GM06990 (cell line): ENCODE data around the gene MED27.

Source experiments
- DNase-seq: peaks from one replicate; pipeline ENCODE4 v3.0.0-alpha.2; 2011; ENCODE audit not compliant: insufficient read length; ENCODE audit errors: extremely low read depth
- H3K27me3 ChIP-seq: replicated peaks from 2 replicates; pipeline ENCODE4 v1.6.0; 2011; ENCODE audit warnings: low read length; ENCODE audit not compliant: control insufficient read depth, insufficient read depth
- H3K36me3 ChIP-seq: 2 replicates; pipeline ENCODE4 v1.5.1; 2011; ENCODE audit warnings: low read length; ENCODE audit not compliant: control insufficient read depth, insufficient read depth
- H3K4me3 ChIP-seq: replicated peaks from 2 replicates; pipeline ENCODE4 v1.5.1; 2011; ENCODE audit warnings: low read depth, mild to moderate bottlenecking, control low read depth, low read length
- TF ChIP-seq, protein P1 (sequence below): IDR thresholded peaks from 2 replicates; pipeline ENCODE4 v1.5.1; 2011; ENCODE audit warnings: low read length, control low read depth, mild to moderate bottlenecking, inconsistent platforms; ENCODE audit not compliant: insufficient read depth, poor library complexity, severe bottlenecking

MED27 gene

DNA sequence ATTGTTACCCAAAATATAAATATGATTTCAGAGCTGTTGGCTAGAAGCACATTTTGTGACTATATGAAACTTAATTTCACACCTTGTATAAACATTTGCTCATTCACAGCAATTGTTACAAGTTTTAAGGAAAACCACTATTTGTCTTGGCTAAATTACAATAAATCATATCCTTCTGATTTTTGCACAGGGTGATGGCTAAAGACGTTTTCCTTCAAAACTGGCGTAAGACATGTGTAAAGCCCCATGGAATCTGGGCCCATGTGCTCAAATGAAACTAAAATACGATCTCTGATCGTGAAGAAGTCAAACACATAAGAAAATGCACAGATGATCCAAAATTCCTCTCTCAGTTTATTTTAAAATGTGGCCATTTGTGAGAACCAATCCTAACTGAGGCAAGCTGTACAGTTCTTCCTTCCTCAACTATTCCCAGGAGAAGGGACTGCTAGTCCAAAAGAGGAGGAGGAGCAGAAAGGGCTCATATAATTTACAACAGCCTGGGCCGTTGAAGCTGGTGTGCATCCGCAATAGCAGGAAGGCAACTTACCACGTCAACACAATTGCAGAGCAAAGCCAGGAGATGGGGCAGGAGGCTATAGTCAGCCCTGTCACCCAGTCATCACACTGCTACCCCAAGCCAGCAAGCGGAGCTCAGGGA is 98.4 kb downstream of the MED27 start:
- TF ChIP-seq, protein P1, sequence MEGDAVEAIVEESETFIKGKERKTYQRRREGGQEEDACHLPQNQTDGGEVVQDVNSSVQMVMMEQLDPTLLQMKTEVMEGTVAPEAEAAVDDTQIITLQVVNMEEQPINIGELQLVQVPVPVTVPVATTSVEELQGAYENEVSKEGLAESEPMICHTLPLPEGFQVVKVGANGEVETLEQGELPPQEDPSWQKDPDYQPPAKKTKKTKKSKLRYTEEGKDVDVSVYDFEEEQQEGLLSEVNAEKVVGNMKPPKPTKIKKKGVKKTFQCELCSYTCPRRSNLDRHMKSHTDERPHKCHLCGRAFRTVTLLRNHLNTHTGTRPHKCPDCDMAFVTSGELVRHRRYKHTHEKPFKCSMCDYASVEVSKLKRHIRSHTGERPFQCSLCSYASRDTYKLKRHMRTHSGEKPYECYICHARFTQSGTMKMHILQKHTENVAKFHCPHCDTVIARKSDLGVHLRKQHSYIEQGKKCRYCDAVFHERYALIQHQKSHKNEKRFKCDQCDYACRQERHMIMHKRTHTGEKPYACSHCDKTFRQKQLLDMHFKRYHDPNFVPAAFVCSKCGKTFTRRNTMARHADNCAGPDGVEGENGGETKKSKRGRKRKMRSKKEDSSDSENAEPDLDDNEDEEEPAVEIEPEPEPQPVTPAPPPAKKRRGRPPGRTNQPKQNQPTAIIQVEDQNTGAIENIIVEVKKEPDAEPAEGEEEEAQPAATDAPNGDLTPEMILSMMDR: no peak
- H3K36me3 ChIP-seq: no peaks in the 10 kb centered on the region
- no peak overlapping the region for H3K4me3 ChIP-seq
- H3K27me3 ChIP-seq: no peaks in the 10 kb centered on the region
- DNase-seq: no peak

DNA sequence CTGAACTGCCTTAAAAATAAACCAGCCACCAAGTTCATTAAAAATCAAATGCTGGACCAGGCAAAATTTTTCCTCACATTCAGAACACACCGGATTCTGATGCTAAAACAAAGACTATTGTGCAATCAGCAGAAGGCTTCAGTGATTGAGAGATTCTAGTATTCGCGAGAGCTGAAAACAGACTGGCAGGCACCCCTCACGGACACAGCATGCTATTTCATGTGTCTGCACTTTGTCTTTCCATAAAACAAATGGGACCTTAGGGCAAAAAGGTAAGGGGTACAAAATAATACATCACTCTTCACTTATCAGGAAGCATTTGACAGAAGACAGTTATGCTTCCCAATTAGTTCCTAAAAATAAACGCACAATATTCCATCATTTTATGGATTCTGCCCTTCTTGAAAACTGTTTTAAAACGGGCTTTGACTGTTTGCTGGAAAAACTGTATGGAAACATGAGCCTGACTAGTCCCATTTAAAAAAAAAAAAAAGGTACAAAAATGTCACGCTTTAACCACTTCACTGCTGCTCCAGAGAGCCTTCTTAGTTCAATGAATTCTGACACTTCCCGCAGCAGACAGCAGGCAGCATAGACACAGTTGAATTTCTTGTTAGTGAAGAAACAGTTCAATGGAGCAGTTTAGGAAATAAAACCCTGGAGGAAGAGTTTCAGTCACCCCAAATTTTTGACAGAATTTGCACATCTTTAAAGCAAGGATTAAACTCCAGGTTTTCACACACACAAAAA is 99.2 kb downstream of the MED27 start:
- TF ChIP-seq, protein P1: no peak
- Histone ChIP-seq H3K36me3 (no peaks in the 10 kb centered on the region), H3K27me3 (no peaks in the 10 kb centered on the region), H3K4me3 (no peak overlapping the region)
- no peak for DNase-seq

DNA sequence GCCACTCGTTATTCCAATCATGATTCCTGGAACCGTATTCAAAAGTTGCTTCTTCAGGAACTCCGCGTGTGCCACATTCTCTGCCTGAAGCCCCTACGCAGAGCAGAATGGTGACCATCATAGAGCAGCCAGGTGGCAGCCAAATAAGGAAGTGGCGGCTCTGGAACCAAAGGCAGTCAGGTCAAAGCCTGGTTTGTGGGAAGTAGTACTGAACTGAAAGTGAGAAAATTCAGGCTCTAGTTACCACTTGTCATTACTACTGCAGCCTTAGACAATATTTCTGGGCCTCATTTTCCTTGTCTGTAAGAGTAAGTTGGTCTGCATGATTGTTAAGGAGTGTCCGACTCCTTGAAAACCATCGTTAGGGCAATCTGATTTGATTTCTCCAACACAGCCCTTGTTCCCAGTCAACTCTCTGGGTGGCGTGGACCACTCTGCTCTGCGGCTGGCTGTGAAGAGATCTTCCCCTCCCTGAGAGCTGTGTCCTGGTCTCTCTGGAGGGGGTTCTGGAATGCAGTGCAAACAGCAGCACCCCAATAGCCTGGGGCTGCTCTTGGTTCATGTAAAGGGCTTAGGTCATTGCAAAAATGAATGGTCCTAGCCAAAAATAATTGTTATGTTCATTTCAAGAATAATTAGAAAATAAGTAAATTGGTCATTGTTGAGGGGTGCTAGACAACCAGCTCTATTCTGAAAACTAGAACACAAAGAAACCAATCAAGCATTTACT is 102.4 kb downstream of the MED27 start:
- no peak for DNase-seq
- no peaks in the 10 kb centered on the region for H3K27me3 ChIP-seq
- TF ChIP-seq, protein P1: no peak
- no peak overlapping the region for H3K4me3 ChIP-seq
- H3K36me3 ChIP-seq: no peaks in the 10 kb centered on the region

DNA sequence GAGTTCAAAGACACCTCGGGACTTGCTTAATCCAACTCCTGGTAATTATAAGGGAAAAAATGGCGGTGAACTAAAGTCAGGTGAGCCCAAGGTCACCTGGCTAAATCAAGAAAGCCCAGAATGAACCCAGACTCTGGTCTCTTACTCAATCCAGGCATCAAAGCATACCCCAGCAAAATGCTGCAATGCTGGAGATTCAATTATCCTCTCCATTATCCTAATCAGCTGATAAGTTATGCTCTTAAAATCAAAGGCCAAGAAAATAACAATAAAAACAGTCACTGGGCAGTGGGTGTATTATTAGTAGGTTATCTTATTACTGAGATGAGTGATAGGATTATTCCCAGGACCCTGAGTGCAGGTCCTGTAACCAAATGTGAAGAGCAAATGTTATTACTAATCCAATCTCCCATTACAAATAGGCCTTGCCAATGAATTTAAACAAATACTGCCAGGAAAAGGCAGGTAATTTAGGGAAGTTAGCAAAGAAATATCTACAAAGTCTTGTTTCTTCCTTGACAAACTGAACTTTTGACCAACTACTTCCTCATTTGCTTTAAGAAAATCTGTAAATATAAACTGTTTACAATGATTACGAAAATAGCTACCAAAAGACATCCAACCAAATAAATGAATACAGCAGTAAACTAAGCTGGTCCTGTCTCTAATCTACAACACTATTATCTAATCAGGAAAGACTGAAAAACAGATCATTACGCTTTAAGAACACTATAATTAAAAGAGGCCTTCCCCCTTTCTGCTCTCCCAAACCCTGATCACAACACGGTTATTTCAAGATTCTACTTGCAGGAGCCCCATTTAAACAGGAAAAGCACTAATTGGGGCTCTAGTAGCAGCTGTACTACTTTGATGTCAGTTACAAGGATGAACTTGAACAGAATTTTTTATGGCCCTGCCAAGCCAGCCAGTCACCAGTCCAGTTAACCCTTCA is 103.2 kb downstream of the MED27 start:
- Histone ChIP-seq H3K4me3 (no peak overlapping the region), H3K36me3 (no peaks in the 10 kb centered on the region), H3K27me3 (no peaks in the 10 kb centered on the region)
- TF ChIP-seq, protein P1: no peak
- DNase-seq: no peak

DNA sequence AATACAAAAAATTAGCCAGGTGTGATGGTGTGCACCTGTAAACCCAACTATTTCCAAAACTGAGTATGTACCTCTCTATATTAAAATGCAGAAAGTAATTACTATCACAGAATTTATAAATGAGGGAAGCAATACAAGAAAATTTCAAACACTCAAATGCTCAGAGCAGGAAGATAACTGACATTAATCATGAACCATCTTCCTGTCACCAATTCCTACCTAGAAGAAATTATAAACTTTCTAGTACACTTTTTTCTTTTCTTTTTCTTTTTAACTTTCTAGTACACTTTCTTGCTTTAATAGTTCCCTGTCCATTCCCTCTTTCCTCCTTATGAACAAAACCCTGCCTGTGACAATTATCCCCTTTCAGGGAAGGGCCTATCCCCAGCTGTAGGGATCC is 106.8 kb downstream of the MED27 start:
- Histone ChIP-seq H3K36me3 (no peaks in the 10 kb centered on the region), H3K4me3 (no peak overlapping the region), H3K27me3 (no peaks in the 10 kb centered on the region)
- TF ChIP-seq, protein P1: no peak
- no peak for DNase-seq
